Measurements from ENCODE around the gene REG1A.

REG1A gene

DNA sequence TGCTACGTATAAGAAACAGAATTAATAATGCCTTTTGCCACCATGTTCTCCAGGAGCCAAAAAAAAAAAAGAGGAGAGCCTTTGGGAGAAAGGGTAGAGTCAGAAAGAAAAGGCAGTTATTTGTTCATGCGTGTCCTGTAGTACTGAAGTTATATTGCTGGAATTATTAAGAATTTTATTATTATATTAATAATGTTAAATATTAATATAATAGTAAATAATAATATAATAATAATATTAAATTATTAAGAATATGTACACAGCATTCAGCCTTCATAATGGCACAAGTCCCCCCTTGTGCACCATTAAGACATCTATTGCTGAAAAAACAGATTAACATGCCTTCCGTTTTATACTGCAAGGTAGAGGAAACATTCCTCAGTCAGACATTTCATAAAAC lies 8.1 kb downstream of the REG1A start:
- DNase-seq (ENCODE audit: low read depth), result no peak

- no peak for DNase-seq (ENCODE audit: low read depth)
Measured at GRCh38 chr2:79129260-79129659, 9.0 kb downstream of the REG1A start.

DNA sequence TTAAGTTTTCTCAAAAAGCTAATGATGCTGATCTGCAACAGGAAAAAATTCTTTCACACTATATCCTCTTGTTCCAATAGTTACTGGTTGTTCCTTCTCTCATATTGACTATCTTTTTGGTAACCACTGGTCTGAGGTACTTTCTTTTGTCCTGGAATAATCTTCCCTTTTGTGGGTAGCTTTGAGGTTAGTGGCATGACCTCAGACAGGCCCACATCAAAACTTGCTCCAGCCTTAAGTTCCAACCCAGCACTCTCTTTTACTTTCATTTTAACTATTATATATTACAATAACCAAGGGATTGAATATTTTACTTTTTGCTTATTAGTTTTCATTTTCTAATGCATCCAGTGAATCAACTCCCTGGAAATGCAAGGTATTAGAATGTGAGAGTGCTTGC lies 9.5 kb downstream of the REG1A start:
- no peak for DNase-seq (ENCODE audit: low read depth)

DNA sequence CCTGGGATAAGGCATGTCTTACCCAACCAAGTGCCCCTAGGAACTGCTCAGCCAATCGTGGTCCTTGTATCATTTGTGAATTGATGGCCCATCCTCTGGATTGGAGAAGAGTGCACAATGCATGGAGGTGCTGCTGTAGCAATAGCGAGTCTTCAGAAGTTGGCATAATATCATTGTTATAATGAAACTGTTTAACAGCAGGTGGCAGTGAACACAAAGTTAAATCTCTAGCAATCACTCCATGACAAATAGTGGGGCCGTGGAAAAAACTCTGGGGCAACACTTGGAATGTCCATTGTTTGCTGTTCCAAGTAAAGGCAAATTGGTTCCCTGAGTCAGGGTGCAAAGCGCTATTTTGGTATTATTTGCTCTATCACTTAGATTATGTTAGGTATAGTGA lies 11.4 kb downstream of the REG1A start:
- no peak for DNase-seq (ENCODE audit: low read depth)

DNA sequence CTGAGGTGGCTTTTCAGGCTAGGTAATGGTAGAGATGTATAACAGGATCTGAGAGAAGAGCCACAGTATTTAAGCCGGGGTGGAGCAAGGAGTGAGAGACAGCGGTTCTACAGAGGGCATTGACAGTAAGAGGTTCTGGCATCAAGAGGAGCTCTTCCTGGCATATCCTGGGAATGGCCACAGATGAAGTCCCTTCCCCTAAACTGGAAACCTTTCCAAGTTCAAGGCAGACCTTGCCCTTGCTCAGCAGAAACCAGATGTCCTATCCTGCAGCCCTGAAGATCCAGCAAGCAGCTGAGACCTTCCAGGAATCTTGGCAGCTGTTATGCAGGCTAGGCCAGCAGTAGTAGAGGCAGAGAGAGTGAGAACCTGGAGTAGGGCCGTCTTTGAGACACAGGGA lies 18.1 kb downstream of the REG1A start:
- DNase-seq (ENCODE audit: low read depth), result no peak

- no peak for DNase-seq (ENCODE audit: low read depth)
Measured at GRCh38 chr2:79139423-79139822, 19.1 kb downstream of the REG1A start.

DNA sequence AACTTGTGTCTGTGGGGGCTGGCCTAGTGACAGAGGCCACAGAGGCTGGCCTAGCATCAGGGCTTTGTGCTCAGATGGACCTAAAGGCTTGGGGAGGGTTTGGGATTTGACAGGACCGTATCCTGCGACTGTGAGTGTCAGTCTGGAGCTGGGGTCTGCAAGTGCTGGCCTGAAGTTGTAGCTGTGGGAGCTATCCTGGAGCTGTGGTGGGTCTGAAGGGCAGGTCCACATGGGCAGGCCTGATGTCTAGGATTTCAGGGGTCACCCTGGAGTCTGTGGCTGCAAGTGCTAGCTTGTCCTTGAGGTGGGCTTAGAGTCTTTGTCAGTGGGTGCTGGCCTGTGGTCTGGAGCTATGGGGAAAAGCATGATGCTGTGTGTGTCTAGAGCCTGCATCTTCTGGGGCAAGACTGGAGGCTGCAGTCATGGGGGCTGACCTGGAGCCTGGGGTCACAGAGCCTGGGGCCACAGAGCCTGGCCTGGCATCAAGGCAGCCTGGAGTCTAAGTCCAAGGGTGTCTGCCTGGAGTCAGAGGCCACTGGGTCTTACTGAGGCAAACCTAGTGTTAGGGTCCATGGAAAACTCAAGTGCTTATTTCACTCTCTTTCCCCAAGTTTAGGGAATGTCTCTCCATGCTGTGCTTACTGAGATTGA lies 35.7 kb downstream of the REG1A start:
- no peak for DNase-seq (ENCODE audit: low read depth)

DNA sequence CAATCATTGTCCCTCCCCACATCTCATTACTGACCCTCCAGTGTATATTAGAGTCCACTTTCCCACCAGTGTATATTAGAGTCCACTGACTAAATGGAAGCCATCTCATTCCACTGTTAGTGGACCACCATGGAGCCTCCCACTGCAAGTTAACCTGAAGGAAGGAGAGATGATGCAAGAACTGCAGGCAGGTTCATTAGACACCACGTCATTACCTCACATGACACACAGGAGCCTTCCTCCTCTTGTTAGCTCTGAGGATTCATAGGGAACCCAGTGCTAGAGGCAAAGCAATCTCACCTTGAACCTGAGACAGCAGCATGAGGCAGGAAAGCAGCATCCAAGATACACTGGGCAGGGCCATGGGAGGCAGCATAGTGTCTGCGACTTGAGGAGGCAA lies 38.7 kb downstream of the REG1A start:
- DNase-seq (ENCODE audit: low read depth), result no peak

DNA sequence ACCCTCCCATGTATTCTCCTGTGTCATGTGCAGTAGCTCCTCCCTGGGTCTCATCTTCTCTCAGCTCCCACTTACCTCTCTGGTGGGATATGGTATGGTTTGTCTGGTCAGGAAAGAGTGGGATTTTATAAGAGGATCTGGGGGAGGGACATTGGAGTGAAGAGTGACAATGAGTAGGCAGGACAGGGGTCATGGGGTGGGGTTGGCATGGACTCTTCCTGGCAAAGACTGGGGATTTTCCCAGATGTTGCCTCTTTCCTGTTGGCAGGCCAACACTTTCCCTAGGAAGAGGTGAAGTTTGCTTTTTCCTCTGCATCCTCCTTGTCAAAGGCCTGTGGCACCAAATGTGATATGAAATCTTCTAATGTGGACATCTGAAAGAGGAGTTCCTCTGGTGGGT lies 39.4 kb downstream of the REG1A start, which contains the start of gene REG3A:
TSS of gene REG3A (minus strand) at position 101 of the 400 bp plus-strand sequence. CDS start 348 bp downstream, outside the sequence.
- no peak for DNase-seq (ENCODE audit: low read depth)

GRCh38 chr2:79162132-79162531 lies 41.8 kb downstream of the REG1A start:
- DNase-seq (ENCODE audit: low read depth), result no peak

- no peak for DNase-seq (ENCODE audit: low read depth)
Measured at GRCh38 chr2:79162801-79163200, 42.5 kb downstream of the REG1A start.

GRCh38 chr2:79171348-79171958 lies 51.2 kb downstream of the REG1A start:
- no peak for DNase-seq (ENCODE audit: low read depth)

Data from GM04503 (cell line).